ENCODE data around the gene KCNK15.
"Not testable (repeated sequence)": the region's sequence is repeated elsewhere in the genome, so short reads cannot be mapped to it uniquely, and the experiment has no call there.

KCNK15 gene

GRCh38 chr20:44759595-44759994 lies 13.9 kb downstream of the KCNK15 start:
- DNase-seq, result no peak

DNA sequence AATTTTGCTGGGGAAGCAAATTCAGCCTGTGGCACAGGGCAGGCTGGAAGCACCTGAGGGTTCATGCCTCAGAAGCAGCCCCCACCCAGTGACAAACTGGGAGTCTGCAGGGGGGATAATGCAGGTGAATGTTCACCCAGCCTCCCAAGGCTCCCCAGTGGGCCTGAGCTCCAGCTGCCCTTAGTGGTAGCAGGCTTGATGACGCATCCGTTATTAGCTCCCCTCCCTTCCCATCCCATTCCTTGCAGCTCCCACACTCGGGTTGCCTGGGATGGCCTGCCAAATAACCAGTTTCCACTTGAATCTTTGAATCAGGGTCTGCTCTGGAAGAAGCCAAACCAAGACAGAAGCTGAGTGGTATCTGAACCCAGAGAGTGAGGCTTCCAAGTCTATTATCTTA lies 15.8 kb downstream of the KCNK15 start:
- no peak for DNase-seq

GRCh38 chr20:44762466-44763140 lies 16.9 kb downstream of the KCNK15 start:
- DNase-seq, result no peak

GRCh38 chr20:44763798-44764197 lies 18.1 kb downstream of the KCNK15 start:
- DNase-seq, result not testable (repeated sequence)

- no peak for DNase-seq
Measured at GRCh38 chr20:44765091-44765490, 19.4 kb downstream of the KCNK15 start.

- DNase-seq, result no peak
Measured at GRCh38 chr20:44765701-44766347, 20.2 kb downstream of the KCNK15 start.

GRCh38 chr20:44768256-44768655 lies 22.6 kb downstream of the KCNK15 start:
- no peak for DNase-seq

- no peak for DNase-seq
Measured at GRCh38 chr20:44768854-44769480, 23.3 kb downstream of the KCNK15 start.

DNA sequence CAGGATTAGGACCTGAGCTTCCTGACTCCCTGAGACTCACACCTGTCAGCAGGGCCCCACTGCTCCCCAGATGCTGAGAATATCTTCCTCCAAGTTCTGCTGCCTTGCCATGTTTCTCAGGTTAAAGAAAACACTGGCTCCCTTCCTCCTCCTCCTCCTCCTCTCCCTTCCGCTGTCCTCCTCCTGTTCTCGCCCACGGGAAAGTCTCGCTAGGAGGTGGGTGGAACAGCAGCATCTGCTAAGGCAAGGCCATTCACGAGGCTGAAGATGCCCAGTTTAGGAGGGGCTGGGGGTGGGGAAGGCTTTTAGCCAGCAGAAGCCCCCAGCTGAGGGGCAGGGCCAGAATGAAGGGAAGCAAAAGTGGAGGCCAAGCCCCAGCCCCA lies 23.8 kb downstream of the KCNK15 start:
- DNase-seq, result no peak

GRCh38 chr20:44770484-44771171 lies 25.0 kb downstream of the KCNK15 start:
- DNase-seq, result no peak

GRCh38 chr20:44771172-44771535 lies 25.5 kb downstream of the KCNK15 start:
- DNase-seq, result no peak

DNA sequence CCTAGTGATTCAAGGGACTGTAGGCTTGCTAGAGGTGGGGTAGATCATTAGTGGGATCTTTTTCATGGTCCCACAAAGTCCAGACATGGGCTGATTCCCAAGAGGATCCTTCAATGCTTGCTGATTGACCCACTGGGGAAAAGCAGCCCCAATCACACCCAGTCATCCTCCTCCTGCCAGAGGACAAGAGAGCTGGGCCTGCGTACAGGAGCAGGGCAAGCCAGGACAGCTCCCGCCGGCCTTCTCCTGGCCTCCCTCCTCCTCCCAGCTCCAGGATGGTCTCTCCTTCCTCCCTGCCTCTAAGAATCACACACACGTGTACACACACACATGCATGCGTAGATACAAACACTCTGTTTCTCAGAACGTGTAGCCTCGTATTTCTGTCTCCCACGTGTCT lies 27.0 kb downstream of the KCNK15 start:
- DNase-seq, result no peak

- no peak for DNase-seq
Measured at GRCh38 chr20:44773070-44773829, 27.6 kb downstream of the KCNK15 start.

GRCh38 chr20:44776980-44777379 lies 31.3 kb downstream of the KCNK15 start:
- DNase-seq, result no peak

DNA sequence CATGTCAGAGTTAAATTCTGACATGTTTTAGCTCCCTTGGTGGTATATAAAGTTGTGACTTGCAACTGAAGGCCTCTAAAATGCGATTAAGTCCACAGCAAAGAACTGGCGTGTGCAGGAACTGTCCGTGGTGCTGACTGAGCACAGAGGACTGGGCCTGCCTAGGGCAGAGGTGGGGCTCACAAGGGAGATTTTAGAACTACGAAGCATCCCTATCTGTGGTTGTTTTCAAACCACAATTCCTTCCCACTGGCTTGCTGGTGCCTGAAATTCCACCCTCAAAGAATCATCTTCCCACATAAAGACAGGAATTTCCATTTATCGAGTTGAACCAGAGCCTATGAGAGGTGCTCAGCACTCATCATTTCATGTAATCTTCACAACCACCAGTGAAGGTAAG lies 34.6 kb downstream of the KCNK15 start:
- DNase-seq, result peak; percentile 37

DNA sequence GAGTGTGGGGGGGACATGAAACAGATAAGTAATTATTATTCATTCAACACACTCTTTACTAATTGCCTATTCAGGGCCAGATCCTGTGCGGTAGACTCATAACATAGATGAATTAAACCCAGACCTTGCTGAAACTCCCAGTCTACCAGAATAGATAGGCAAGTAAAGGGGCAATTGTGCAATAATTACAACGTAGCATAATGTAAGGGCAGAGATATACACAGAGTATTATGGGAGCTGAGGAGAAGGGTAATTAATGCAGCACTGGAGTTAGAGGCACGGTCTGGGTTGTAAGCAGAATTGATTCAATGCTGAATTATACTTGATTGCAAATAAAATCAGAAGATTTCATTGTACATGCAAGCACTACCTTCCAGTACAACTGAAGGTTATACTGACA lies 35.5 kb downstream of the KCNK15 start:
- DNase-seq, result no peak

DNA sequence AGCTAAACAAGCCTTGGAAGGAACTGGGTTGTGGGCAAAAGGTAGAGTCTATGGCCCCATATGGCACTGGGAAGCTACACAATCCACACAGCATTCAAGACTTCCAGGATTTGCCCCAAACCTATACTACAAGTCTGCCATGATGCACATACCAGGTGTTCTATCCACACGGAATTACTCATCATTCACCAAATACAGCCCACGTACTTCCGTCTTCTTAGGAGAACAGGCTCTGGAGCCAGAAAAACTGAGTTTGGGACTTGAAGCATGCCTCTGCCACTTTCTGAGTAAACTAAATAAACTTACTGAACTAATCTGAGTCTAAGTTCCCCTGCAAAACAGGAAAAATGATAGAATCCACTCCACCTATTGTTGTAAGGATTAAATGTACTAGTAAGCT lies 36.1 kb downstream of the KCNK15 start:
- no peak for DNase-seq

GRCh38 chr20:44784688-44785087 lies 39.0 kb downstream of the KCNK15 start:
- no peak for DNase-seq

DNA sequence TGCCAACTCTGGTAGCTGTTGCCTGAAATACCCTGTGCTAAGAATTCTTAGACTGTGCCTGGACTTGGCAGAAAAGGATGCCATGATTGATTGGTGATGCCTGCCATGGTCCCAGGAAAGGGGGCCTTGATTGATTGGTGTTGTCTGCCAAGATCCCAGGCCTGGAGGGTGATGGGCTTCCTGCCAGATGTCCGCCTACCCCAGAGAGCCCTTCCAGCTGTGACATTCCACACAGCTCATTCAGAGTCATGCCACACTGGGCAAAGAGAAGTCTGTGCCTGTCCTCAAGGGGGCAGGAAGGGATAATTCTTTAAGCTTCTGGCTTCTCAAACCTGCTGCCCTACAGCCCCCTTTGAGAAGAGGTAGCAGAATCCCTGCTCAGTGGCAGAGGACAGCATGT lies 40.1 kb downstream of the KCNK15 start:
- DNase-seq, result no peak

DNA sequence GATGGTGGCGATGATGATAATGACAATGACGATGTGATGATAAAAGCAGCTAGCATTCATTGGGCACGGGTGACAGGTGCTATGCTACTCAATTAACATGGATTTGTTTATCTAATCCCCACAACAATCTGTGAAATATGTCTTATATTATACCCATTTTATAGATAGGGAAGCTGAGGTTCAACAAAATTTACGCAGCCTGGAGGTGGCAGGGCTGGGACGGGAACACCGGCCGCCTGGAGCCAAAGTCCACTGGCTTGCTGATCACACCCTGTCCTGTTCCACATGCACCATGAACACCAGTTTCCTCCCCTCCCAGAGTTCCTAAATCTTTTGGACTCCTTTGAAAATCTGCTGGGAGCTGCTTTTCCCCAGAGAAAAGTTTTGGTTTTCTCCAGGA lies 41.6 kb downstream of the KCNK15 start:
- DNase-seq, result no peak

DNA sequence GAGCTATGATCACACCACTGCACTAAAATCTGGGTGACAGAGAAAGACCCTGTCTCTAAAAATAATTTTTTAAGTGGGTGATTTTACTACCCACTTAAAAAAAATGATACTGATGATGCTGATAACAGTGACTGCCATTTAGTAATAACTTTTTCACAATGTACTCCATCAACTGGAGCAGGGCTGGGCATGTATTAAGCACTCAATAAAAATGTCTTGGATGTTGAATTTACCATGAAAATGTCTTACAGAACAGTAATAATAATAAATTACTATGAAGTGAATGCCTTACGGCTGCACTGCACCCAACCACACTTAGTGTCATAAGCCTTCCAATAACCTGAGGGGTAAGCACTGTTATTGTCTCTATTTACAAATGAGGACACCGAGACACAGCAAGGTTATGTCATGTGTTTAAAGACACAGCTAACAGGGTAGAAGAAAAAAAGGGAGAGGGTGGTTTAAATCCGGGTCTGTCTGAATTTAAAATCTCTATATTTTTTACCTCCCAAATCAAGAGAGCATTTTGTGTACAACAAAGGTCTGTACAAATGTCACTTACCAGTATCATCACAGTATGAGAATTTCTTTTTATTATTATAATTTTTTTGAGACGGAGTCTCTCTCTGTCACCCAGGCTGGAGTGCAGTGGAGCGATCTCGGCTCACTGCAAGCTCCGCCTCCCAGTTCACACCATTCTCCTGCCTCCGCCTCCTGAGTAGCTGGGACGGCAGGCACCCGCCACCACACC lies 43.2 kb downstream of the KCNK15 start:
- DNase-seq, result no peak

DNA sequence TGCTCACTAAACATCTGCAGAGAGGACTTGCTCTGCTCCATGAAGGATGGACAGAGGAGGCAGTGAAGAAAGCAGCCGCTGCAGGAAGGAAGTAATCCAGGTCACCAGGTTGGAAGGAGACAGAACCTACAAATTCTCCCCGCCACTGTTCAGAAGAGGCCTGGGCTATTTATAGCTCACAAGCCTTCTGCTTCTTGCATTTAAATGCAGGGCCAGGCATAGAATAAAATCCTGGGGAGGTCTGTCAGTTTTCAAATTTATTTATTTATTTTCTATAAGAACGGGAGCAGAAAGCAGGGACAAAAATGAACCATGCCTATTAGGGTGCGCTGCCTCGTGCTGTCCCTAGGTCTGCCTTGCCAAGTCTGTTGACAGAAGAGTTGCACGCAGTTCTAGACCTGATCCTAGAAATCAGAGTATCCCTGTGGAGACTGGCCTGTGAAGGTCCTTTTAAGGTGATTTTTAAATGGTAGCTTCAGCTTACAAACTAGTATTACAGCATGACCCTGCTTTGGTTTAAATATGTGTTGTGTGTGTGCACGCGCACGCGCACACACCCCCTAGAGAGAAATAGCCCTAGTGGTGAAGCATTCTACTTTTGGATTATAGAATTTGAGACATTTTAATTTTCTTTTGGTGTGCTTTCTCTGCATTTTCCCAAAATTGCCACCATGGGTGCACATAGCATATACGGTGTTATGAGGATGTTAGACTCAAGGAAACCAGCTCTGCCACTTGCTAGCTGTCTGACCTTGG lies 45.2 kb downstream of the KCNK15 start:
- DNase-seq, result no peak

Data from activated CD4-positive, alpha-beta T cell treated with anti-CD3 and anti-CD28 coated beads, Interleukin-2, Interleukin-6, amounts not matched to agents 100 ng/mL and 50 ng/mL, durations not matched to agents 16 hours and 8 hours (primary cell).